GM12878 (cell line): ENCODE data around the gene BCAS3. TPM values are rescaled to one million over a fixed set of nuclear protein-coding genes. Genes with fewer than 3 reads are reported as not detected.

Source experiments
- ATAC-seq: fragments of 200-7000 bp; cut with Tn5 transposase; 3 replicates; pipeline ENCODE4 v1.9.1; 2020; ENCODE audit warnings: mild to moderate bottlenecking, moderate library complexity
- BruUV-seq: library from RNA; stranded (reverse); fragments of 400-500 nt; replicated peaks from 2 replicates; lab custom pipeline; 2021; lab: Mats Ljungman, UMichigan
- CTCF ChIA-PET: fragments of 300-600 bp; sonication (Branson Sonifier 250); formaldehyde crosslinking; extraction: SDS; loops from one replicate; lab custom pipeline; 2021; ENCODE audit warnings: inconsistent platforms; lab: Yijun Ruan, JAX
- POLR2A ChIA-PET: fragments of 350-600 bp; formaldehyde crosslinking; extraction: SDS; loops from one replicate; lab custom pipeline; 2021; ENCODE audit warnings: inconsistent platforms; lab: Charles Lee
- RAD21 ChIA-PET: fragments of 300-600 bp; sonication (Branson Sonifier 250); formaldehyde crosslinking; loops from one replicate; lab custom pipeline; 2023; ENCODE audit warnings: antibody characterized with exemption; ENCODE audit not compliant: unreplicated experiment; lab: Charles Lee
- SMC1A ChIA-PET: fragments of 300-600 bp; sonication (Branson Sonifier 250); formaldehyde crosslinking; loops from one replicate; lab custom pipeline; 2023; ENCODE audit not compliant: unreplicated experiment, uncharacterized antibody; lab: Charles Lee
- DNase-seq: peaks from one replicate; pipeline ENCODE4 v3.0.0-alpha.2; 2011; ENCODE audit warnings: low read depth, low spot score
- FAIRE-seq: peaks from 3 replicates; lab custom pipeline; 2011; peaks lifted over from hg19 to GRCh38; lab: Jason Lieb, UNC
- H2AFZ ChIP-seq: 2 replicates; pipeline ENCODE4 v1.6.0; 2011; ENCODE audit warnings: low read depth, low read length, control low read depth; ENCODE audit not compliant: control insufficient read depth
- H3K27ac ChIP-seq: 2 replicates; pipeline ENCODE4 v1.5.1; 2011; ENCODE audit warnings: control low read depth; ENCODE audit not compliant: control insufficient read depth, insufficient read depth
- H3K27me3 ChIP-seq, 2 experiments: replicated peaks in 1 of 2; 2 replicates each; pipeline versions ENCODE4 v1.6.0 to v1.6.1; 2011; ENCODE audit warnings: low read length in 1 of 2; ENCODE audit not compliant: control insufficient read depth in 2 of 2, insufficient read depth in 2 of 2
- H3K36me3 ChIP-seq, 2 experiments: 2 replicates each; pipeline ENCODE4 v1.5.1; 2011; ENCODE audit warnings: low read length in 1 of 2; ENCODE audit not compliant: control insufficient read depth in 2 of 2, insufficient read depth in 2 of 2
- H3K4me1 ChIP-seq: 2 replicates; pipeline ENCODE4 v1.6.1; 2011; ENCODE audit warnings: mild to moderate bottlenecking, low read length, moderate library complexity, mixed read lengths; ENCODE audit not compliant: control insufficient read depth, insufficient read depth
- H3K4me2 ChIP-seq: 2 replicates; pipeline ENCODE4 v1.6.0; 2011; ENCODE audit warnings: control low read depth; ENCODE audit not compliant: control insufficient read depth, insufficient read depth
- H3K4me3 ChIP-seq: fragments of 200-600 bp; sonication (generic); 2 replicates; pipeline ENCODE4 v1.5.1; 2016
- H3K79me2 ChIP-seq: 2 replicates; pipeline ENCODE4 v1.6.0; 2011; ENCODE audit warnings: low read length; ENCODE audit not compliant: control insufficient read depth, insufficient read depth
- H3K9ac ChIP-seq: 2 replicates; pipeline ENCODE4 v1.8.0; 2011; ENCODE audit warnings: low read length, control low read depth, mixed read lengths; ENCODE audit not compliant: control insufficient read depth, insufficient read depth
- H3K9me3 ChIP-seq: replicated peaks from 3 replicates; pipeline ENCODE4 v1.5.1; 2011; ENCODE audit warnings: mild to moderate bottlenecking, low read length; ENCODE audit not compliant: control insufficient read depth, insufficient read depth
- H4K20me1 ChIP-seq: 2 replicates; pipeline ENCODE4 v1.6.0; 2011; ENCODE audit not compliant: control insufficient read depth, insufficient read depth
- ETV6 ChIP-seq, 2 experiments: fragments of 450-650 bp in 1 of 2; IDR thresholded peaks in 1 of 2; conservative IDR thresholded peaks in 1 of 2; 2 replicates each; pipeline ENCODE4 v1.6.1; 2014; ENCODE audit warnings: antibody characterized with exemption in 1 of 2, borderline replicate concordance in 1 of 2, low read depth in 1 of 2, mild to moderate bottlenecking in 1 of 2, moderate library complexity in 1 of 2
- MEF2A ChIP-seq: IDR thresholded peaks from 2 replicates; pipeline ENCODE4 v1.6.1; 2011; ENCODE audit warnings: low read depth, mild to moderate bottlenecking, low read length, moderate library complexity; ENCODE audit not compliant: insufficient read depth
- NFXL1 ChIP-seq: fragments of 450-650 bp; IDR thresholded peaks from 2 replicates; pipeline ENCODE4 v1.6.1; 2017; ENCODE audit warnings: antibody characterized with exemption, mild to moderate bottlenecking, borderline replicate concordance
- SMAD5 ChIP-seq: IDR thresholded peaks from 2 replicates; pipeline ENCODE4 v1.6.1; 2016; ENCODE audit warnings: antibody characterized with exemption, low read depth
- TBL1XR1 ChIP-seq: IDR thresholded peaks from 2 replicates; pipeline ENCODE4 v1.6.1; 2012; ENCODE audit warnings: low read depth, low read length, improper control_type of control experiment
- TCF12 ChIP-seq: IDR thresholded peaks from 2 replicates; pipeline ENCODE4 v1.6.1; 2011; ENCODE audit warnings: low read depth, mild to moderate bottlenecking, low read length
- ZBTB33 ChIP-seq: fragments of 450-650 bp; IDR thresholded peaks from 2 replicates; pipeline ENCODE4 v1.6.1; 2017; ENCODE audit warnings: mild to moderate bottlenecking
- WGBS: methylation state at CpG from one replicate; pipeline ENCODE4 v1.1.6; 2016; ENCODE audit warnings: low lambda C conversion rate; ENCODE audit not compliant: insufficient replicate concordance, insufficient coverage; ENCODE audit errors: missing lambda C conversion rate; 5-methylcytosine and 5-hydroxymethylcytosine counted together
- in situ Hi-C: fragments of 300-500 bp; cut with MboI; formaldehyde crosslinking; loops from 9 replicates; pipeline ENCODE4 v1.14.3; 2018; ENCODE audit warnings: mixed read lengths
- intact Hi-C: fragments of 100-400 bp; cut with micrococcal nuclease; formaldehyde crosslinking; loops from one replicate; pipeline ENCODE4 v1.14.2; 2022; ENCODE audit not compliant: unreplicated experiment
- polyA plus RNA-seq, 11 experiments: library from polyadenylated mRNA; depleted of rRNA in 4 of 11; unstranded in 6 of 11; stranded (reverse) in 5 of 11; fragments of >200 nt; fragmentation: Nextera tagmentation in 4 of 11; fragmentation: Illumina TruSeq in 1 of 11; extraction: Ambion mirVana in 4 of 11; extraction: Trizol in 1 of 11; gene quantifications; 1 replicate in 1 of 11; 2 replicates in 10 of 11; pipeline versions ENCODE4 v1.2.1 to v1.2.3, GENCODE V29; 2011 to 2016; ENCODE audit warnings: inconsistent platforms in 2 of 11, missing spikeins in 2 of 11, low read depth in 1 of 11
- total RNA-seq, 4 experiments: library from RNA; depleted of rRNA in 3 of 4; stranded (reverse); fragments of >200 nt in 3 of 4; fragmentation: Illumina TruSeq in 1 of 4; extraction: Trizol in 1 of 4; gene quantifications; 2 replicates each; pipeline versions ENCODE4 v1.2.1 to v1.2.3, GENCODE V29; 2013 to 2021

The BCAS3 gene
- total and polyA plus RNA-seq, 10 of the 15 experiments (the other 5 are each of a cell fraction or from before 2014, with no cell fraction given) = 2.1 to 11.0 (median 6.6) TPM

DNA sequence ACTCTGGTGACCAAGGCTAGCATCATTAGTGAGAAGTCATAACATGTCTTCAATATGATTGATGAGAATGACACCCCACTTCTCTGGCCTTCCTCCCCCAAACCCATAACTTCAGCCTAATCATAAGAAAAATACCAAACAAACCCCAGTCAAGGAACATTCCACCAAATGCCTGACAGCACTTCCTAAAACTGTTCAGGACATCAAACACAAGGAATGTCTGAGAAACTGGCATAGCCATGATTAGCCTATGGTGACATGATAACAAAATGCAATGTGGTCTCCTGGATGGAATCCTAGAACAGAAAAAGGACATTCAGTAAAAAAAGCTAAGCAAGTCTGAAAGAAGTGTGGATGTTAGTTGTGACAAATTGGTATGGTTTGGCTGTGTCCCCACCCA, 749.9 kb downstream of the BCAS3 start:
- no peak for DNase-seq

GRCh38 chr17:61429274-61429673, 751.6 kb downstream of the BCAS3 start:
- WGBS = 0% methylated on average over 1 of the region's 1 CpG
- Histone ChIP-seq H3K9ac (no peak overlapping the region), H2AFZ (no peak overlapping the region), H3K4me1 (no peaks in the 10 kb centered on the region), H4K20me1 (no peaks in the 10 kb centered on the region), H3K27me3 (no peaks in the 10 kb centered on the region; a peak in 2 of 4 replicates), H3K27ac (no peak overlapping the region), H3K79me2 (no peaks in the 10 kb centered on the region), H3K9me3 (no peaks in the 10 kb centered on the region; the same call in 2 of the 3 replicates), H3K36me3 (no peaks in the 10 kb centered on the region), H3K4me3 (no peak overlapping the region), H3K4me2 (no peak overlapping the region)
- in situ Hi-C loops = no loop called here
- DNase-seq (no peak), ATAC-seq (no peak), FAIRE-seq (peak; percentile 49)
- POLR2A ChIA-PET = no interaction called here
- RAD21 ChIA-PET = no interaction called here
- SMC1A ChIA-PET = interaction anchor here (1.7 kb wide), 1 partner anchor 39 kb away, joined by 4 read pairs; no protein-coding TSS in a partner anchor
- TF ChIP-seq ZBTB33 = no peak
- no peak for TF ChIP-seq TCF12
- no peak for TF ChIP-seq TBL1XR1
- TF ChIP-seq NFXL1 = peak; percentile 83; the same call in 1 of the 2 replicates
- TF ChIP-seq MEF2A = no peak
- CTCF ChIA-PET = no interaction called here
- BruUV-seq = no TSS peak
- intact Hi-C loops = no loop called here

More for the DNA sequence above, 749.9 kb downstream of the BCAS3 start:
- no peaks in the 10 kb centered on the region; the same call in 2 of the 3 replicates for H3K9me3 ChIP-seq
- no peak overlapping the region for H3K4me2 ChIP-seq
- H3K27ac ChIP-seq = no peak overlapping the region
- ChIA-PET POLR2A (no interaction called here), SMC1A (interaction anchor here (1.2 kb wide), 3 partner anchors 11 to 123 kb away, joined by 3 to 4 read pairs (median 3); no protein-coding TSS in a partner anchor), RAD21 (no interaction called here), CTCF (interaction anchor here (0.6 to 2.7 kb wide), 3 partner anchors 15 to 813 kb away, joined by 3 to 11 read pairs (median 4); no protein-coding TSS in a partner anchor)
- intact Hi-C loops (no loop called here), in situ Hi-C loops (no loop called here)
- H4K20me1 ChIP-seq = no peaks in the 10 kb centered on the region
- H3K9ac ChIP-seq = no peak overlapping the region
- H3K36me3 ChIP-seq = no peaks in the 10 kb centered on the region
- no peak overlapping the region for H2AFZ ChIP-seq
- H3K4me3 ChIP-seq = no peak overlapping the region
- FAIRE-seq (no peak), ATAC-seq (no peak)
- H3K27me3 ChIP-seq = no peaks in the 10 kb centered on the region; a peak in 2 of 4 replicates
- no peaks in the 10 kb centered on the region for H3K79me2 ChIP-seq
- BruUV-seq = no TSS peak
- H3K4me1 ChIP-seq = no peaks in the 10 kb centered on the region
- TF ChIP-seq SMAD5 (no peak), ETV6 (conservative IDR thresholded peaks at IDR 0.05 in 1 of 2, IDR thresholded peaks at IDR 0.05 in 1 of 2; ENCODE audit: borderline replicate concordance in 1 of 2, low read depth in 1 of 2) (peak in 1 of 2 experiments; percentile 51; a peak in 1 of 4 replicates)
